KOPT-K1 (cell line): Measurements from ENCODE around the gene SGSM1.
"Not testable (repeated sequence)": the region's sequence is repeated elsewhere in the genome, so short reads cannot be mapped to it uniquely, and the experiment has no call there.

Experiments
- H3K27ac ChIP-seq: fragments of 200-600 bp; sonication (generic); 2 replicates; pipeline ENCODE4 v1.5.1; 2016; ENCODE audit warnings: antibody characterized with exemption, mild to moderate bottlenecking, low read depth, low read length; ENCODE audit not compliant: poor library complexity, severe bottlenecking
- H3K36me3 ChIP-seq: fragments of 200-600 bp; sonication (generic); 2 replicates; pipeline ENCODE4 v1.5.1; 2017; ENCODE audit warnings: antibody characterized with exemption, mild to moderate bottlenecking, low read length, moderate library complexity; ENCODE audit not compliant: insufficient read depth
- H3K9me3 ChIP-seq: fragments of 200-600 bp; sonication (generic); 2 replicates; pipeline ENCODE4 v1.5.1; 2017; ENCODE audit warnings: antibody characterized with exemption, low read length, mild to moderate bottlenecking; ENCODE audit not compliant: insufficient read depth, poor library complexity, severe bottlenecking

Gene SGSM1

GRCh38 chr22:24887260-24887659 is 81.2 kb downstream of the SGSM1 start:
- no peaks in the 10 kb centered on the region for H3K36me3 ChIP-seq
- no peak overlapping the region for H3K27ac ChIP-seq
- no peaks in the 10 kb centered on the region for H3K9me3 ChIP-seq

DNA sequence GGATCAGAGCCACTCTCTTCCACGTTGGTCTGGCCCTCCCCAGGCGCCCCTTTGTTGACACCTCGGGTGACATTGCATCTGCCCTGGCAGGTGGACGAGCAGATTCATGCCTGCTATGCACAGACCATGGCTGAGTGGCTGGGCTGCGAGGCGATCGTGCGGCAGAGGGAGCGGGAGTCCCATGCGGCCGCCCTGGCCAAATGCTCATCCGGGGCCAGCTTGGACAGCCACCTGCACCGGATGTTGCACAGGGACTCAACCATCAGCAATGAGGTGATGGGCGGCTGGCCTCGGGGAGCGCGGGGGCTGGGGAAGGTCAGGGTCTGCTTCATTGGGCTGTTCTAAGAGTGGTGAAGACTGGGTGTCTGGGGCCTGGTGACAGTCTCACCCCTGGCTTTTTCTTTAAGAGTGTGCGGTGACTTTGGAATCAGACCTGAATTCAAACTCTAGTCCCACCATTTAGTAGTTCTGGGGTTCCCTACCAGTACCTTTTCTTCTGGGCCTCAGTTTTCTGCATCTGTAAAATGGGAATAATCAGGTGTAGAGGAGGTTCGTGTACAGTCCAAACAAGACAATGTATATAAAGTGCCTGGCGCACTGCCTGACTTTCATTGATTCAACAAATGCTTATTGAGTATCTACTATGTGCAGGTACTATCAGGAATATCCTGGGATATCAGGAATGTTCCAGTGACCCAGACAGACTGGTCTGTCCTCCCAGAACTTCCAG is 87.5 kb downstream of the SGSM1 start:
- H3K27ac ChIP-seq: no peak overlapping the region
- no peaks in the 10 kb centered on the region for H3K36me3 ChIP-seq

GRCh38 chr22:24894220-24894975 is 88.4 kb downstream of the SGSM1 start:
- H3K27ac ChIP-seq: no peak overlapping the region

More for the DNA sequence above, 87.5 kb downstream of the SGSM1 start:
- H3K9me3 ChIP-seq: no peaks in the 10 kb centered on the region

DNA sequence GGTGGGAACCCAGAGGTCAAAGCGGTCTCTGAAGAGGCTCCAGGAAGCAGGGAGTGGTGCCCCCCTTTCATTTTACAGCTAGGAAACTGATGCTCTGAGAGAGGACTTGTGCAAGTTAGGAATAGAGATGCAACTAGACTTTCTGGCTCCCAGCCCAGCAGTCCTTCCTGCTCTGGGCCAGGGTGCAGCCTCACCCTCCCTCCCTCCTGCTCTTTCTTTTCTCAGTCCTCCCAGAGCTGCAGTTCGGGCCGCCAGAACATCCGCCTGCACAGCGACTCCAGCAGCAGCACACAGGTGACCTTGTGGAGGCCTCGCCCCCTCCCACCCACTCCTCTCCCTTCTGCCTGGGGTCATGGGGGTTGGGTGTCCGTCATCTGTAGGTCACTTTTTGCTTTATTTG is 89.0 kb downstream of the SGSM1 start:
- Histone ChIP-seq H3K27ac (no peak overlapping the region), H3K36me3 (no peaks in the 10 kb centered on the region), H3K9me3 (no peaks in the 10 kb centered on the region)

More at GRCh38 chr22:24894220-24894975, 88.4 kb downstream of the SGSM1 start:
- Histone ChIP-seq H3K9me3 (no peaks in the 10 kb centered on the region), H3K36me3 (no peaks in the 10 kb centered on the region)

- Histone ChIP-seq H3K9me3 (peaks cover 20% of the 10 kb centered on the region), H3K27ac (no peak overlapping the region), H3K36me3 (no peaks in the 10 kb centered on the region)
Observed at GRCh38 chr22:24901448-24901847, 95.4 kb downstream of the SGSM1 start.

DNA sequence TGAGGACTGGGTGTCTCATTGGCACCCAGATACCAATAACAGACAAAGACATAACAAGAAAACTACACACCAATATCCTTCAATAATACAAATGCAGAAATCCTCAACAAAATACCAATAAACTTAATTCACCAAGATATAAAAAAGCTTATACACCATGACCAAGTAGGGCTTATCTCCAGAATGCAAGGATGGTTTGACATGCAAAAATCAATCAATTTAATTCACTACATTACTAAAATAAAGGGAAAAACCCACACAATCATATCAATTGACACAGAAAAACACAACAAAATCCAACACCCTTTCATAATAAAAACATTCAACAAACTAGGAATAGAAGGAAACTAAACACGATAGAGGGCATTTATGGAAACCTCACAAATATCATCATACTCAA is 99.9 kb downstream of the SGSM1 start:
- H3K9me3 ChIP-seq: peaks cover 22% of the 10 kb centered on the region
- H3K36me3 ChIP-seq: no peaks in the 10 kb centered on the region
- no peak overlapping the region for H3K27ac ChIP-seq

DNA sequence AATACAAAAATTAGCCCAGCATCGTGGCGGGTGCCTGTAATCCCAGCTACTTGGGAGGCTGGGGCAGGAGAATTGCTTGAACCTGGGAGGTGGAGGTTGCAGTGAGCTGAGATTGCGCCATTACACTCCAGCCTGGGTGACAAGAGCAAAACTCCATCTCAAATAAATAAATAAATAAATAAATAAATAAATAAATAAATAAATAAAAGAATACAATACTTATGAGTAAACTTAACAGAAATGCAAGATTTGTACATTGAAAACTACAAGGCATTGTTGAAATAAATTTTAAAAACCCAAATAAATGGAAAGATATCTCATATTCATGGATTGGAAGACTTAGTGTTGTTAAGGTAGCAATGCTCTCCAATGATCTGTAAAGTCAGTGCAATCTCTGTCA is 101.1 kb downstream of the SGSM1 start:
- H3K36me3 ChIP-seq, H3K27ac ChIP-seq: not testable (repeated sequence)
- peaks cover 22% of the 10 kb centered on the region for H3K9me3 ChIP-seq

GRCh38 chr22:24920029-24920428 is 114.0 kb downstream of the SGSM1 start:
- Histone ChIP-seq H3K9me3 (no peaks in the 10 kb centered on the region), H3K27ac (no peak overlapping the region), H3K36me3 (no peaks in the 10 kb centered on the region)

DNA sequence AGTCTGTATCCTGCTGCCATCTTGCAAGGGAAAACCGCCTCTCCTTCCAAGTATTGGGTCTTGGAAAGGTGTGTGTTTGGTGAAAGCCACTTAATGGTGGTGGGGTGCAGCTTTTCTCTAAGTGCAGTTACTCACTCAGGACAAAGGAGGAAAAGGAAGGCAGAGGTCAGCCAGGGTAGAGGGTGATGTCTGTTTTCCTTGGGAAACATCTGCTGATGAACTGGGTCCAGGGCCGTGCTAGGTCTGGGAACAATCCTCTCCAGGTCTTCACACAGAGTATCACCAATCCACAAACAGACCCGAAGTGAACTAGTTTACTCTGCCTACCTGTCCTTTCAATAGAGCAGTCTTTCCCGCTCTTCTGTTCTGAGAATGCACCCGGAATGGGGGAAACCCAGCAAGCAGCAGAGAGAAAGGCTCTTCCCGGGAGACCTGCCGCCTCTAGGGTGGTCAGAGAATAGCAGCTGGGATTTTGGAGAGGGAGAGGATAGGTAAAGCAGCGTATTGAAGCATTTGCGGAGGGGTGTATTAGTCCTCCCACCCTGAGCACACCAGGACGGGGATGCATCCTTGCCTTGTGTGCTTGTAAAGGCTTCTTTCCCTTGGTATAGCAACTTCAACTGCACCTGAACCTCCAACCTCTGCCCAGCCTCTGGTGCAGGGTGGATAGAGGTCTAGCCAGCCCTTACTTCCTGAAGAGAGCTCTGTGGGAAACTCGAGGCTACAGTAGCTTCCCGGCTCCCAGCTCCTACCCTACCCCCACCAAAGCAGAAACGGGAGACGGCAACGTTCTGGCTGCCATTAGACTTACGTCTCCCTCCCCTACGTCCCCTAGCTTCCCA is 119.8 kb downstream of the SGSM1 start:
- Histone ChIP-seq H3K9me3 (no peaks in the 10 kb centered on the region), H3K27ac (no peak overlapping the region), H3K36me3 (no peaks in the 10 kb centered on the region)

- no peaks in the 10 kb centered on the region for H3K9me3 ChIP-seq
- no peaks in the 10 kb centered on the region for H3K36me3 ChIP-seq
- H3K27ac ChIP-seq: no peak overlapping the region
Observed at GRCh38 chr22:24926428-24926725, 120.4 kb downstream of the SGSM1 start.

GRCh38 chr22:24926849-24927579 is 121.0 kb downstream of the SGSM1 start:
- Histone ChIP-seq H3K27ac (no peak overlapping the region), H3K9me3 (no peaks in the 10 kb centered on the region), H3K36me3 (no peaks in the 10 kb centered on the region)

- H3K9me3 ChIP-seq: no peaks in the 10 kb centered on the region
- no peak overlapping the region for H3K27ac ChIP-seq
Observed at GRCh38 chr22:24928322-24928721, 122.3 kb downstream of the SGSM1 start.

GRCh38 chr22:24930678-24931077 is 124.7 kb downstream of the SGSM1 start:
- Histone ChIP-seq H3K36me3 (no peaks in the 10 kb centered on the region), H3K27ac (no peak overlapping the region), H3K9me3 (no peaks in the 10 kb centered on the region)

More at GRCh38 chr22:24928322-24928721, 122.3 kb downstream of the SGSM1 start:
- no peaks in the 10 kb centered on the region for H3K36me3 ChIP-seq

GRCh38 chr22:24935771-24936483 is 129.9 kb downstream of the SGSM1 start:
- Histone ChIP-seq H3K9me3 (no peaks in the 10 kb centered on the region), H3K27ac (no peak overlapping the region), H3K36me3 (no peaks in the 10 kb centered on the region)
